ENCODE results near the gene BAHD1. TPM values are rescaled to one million over a fixed set of nuclear protein-coding genes. Genes with fewer than 3 reads are reported as not detected.
A peak's percentile ranks its signal among the peaks of the same experiment; 100 is the strongest.

BAHD1 gene
- total RNA-seq, 1 donor from 2014 or later: 10.6 TPM

- peak; percentile 85 for DNase-seq (ENCODE audit: low read depth)
These were observed 19.3 kb upstream of the BAHD1 start for GRCh38 chr15:40421246-40422157.

- DNase-seq (ENCODE audit: low read depth): peak; percentile 76
These were observed 16.2 kb upstream of the BAHD1 start for GRCh38 chr15:40424483-40425115.

GRCh38 chr15:40425681-40426080 lies 15.1 kb upstream of the BAHD1 start:
- DNase-seq (ENCODE audit: low read depth): no peak

GRCh38 chr15:40427188-40427587 lies 13.6 kb upstream of the BAHD1 start:
- DNase-seq (ENCODE audit: low read depth): no peak

GRCh38 chr15:40428185-40428584 lies 12.6 kb upstream of the BAHD1 start:
- no peak for DNase-seq (ENCODE audit: low read depth)

- no peak for DNase-seq (ENCODE audit: low read depth)
These were observed 11.6 kb upstream of the BAHD1 start for GRCh38 chr15:40429068-40429710.

- peak; percentile 67 for DNase-seq (ENCODE audit: low read depth)
These were observed 10.4 kb upstream of the BAHD1 start for GRCh38 chr15:40430271-40430805.

- DNase-seq (ENCODE audit: low read depth): no peak
These were observed 5.6 kb upstream of the BAHD1 start for GRCh38 chr15:40435023-40435709.

- DNase-seq (ENCODE audit: low read depth): no peak
These were observed 5.1 kb upstream of the BAHD1 start for GRCh38 chr15:40435710-40436089.

GRCh38 chr15:40436116-40436891 lies 4.4 kb upstream of the BAHD1 start:
- peak; percentile 45 for DNase-seq (ENCODE audit: low read depth)

- DNase-seq (ENCODE audit: low read depth): no peak
These were observed 3.6 kb upstream of the BAHD1 start for GRCh38 chr15:40436892-40437751.

GRCh38 chr15:40437752-40438687 lies 2.7 kb upstream of the BAHD1 start:
- DNase-seq (ENCODE audit: low read depth): no peak

- DNase-seq (ENCODE audit: low read depth): no peak
These were observed 2.0 kb upstream of the BAHD1 start for GRCh38 chr15:40438712-40439111.

GRCh38 chr15:40439461-40439959 lies 1.2 kb upstream of the BAHD1 start:
- no peak for DNase-seq (ENCODE audit: low read depth)

- DNase-seq (ENCODE audit: low read depth): no peak
These were observed 602 bp upstream of the BAHD1 start for GRCh38 chr15:40439960-40440742.

- DNase-seq (ENCODE audit: low read depth): no peak
These were observed 1.1 kb downstream of the BAHD1 start for GRCh38 chr15:40441565-40442531.
